ENCODE measurements around the gene ABCC9.

The ABCC9 gene

DNA sequence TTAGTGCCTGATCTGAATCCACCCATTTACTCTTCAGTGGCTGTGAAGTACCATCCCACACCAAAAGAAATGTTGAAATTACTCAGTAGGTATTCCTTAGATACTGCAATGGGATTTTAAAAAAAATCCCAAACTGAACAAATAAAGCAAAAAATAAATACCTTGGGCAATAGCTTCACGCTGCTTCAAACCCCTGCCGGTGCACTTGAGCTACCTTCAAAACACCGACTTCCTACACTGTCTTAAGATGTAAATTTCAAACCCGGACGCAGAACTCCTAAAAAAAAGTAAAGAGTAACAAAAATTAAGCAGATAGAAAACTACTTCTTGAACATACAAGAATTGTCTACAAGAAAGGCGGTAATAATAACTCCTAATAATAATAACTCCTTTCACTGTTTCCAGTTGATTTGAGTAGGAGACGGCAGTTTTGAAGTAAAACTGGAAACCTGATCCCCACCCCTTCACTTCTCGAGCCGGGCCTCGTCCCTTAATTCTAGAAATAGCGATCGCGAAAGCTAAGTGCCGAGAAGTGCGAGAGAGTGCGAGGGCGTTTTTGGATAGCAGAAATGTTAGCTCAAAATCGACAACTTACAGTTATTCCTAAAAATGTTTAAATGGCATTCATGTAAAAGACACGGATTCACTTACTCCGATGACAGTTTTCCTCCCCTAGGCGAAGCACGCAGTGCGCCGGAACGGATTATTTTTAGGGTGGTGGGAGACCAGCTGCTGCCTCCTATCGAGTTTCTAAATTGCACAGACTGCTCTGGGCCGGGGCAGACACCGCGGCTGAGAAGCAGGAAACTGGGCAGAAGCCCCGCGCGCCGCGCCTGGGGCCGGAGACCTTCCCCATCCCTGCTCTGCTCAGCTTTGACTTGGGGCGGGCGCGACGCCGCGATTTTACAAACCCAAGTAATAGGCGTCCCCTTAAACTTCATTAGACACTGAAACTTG, at the start of gene ABCC9:
ABCC9 (minus strand) TSS at position 878 of the 957 bp plus-strand sequence. CDS start 4,752 bp downstream, outside the sequence.
- DNase-seq, result no peak

DNA sequence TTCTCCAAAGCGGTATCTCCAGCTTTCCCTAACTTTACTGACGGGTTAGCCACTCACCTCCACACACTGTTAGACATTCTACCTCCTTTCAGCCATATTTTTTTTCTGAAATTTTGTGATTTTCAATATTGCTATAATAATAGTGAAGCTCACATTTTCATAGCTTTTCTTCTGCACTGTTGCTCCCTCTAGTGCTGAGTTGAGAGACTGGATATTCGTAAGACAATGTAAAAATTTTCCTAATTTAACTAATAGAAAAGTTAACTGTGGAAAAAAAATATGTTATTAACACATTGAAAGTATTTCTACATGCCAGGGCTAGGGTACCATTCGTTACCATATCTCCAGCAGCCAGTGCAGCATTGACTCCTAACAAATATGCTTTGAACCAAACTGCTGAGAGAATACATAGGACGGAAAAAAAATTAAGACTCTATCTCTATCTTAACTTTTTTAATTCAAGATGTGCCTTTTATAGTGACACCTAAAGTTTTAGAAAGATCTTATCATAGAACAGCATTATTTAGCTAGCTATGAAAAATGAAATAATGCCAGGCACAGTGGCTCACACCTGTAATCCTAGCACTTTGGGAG, 48.7 kb upstream of the ABCC9 start:
- no peak for DNase-seq

- no peak for DNase-seq
Observed at GRCh38 chr12:21988619-21989018, 47.4 kb upstream of the ABCC9 start.

DNA sequence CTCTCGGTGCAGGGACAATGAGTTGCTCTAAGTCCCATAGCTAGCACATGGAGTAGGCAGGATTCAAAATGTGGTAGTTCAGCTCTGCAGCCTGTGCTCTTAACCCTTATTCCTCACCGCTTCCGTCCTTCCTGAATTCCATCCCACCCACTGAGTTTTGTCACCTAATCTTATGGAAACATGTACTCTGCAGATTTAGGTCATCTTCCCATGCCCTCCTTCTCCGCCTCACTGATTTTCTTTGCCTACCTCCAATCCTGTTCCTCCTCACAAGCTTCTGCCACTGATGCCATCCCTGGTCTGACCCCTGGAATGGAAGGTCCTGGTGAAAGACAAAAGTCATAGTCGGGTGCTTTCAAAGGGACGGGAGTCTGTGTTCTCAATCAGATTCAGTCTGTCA, 46.5 kb upstream of the ABCC9 start:
- no peak for DNase-seq

DNA sequence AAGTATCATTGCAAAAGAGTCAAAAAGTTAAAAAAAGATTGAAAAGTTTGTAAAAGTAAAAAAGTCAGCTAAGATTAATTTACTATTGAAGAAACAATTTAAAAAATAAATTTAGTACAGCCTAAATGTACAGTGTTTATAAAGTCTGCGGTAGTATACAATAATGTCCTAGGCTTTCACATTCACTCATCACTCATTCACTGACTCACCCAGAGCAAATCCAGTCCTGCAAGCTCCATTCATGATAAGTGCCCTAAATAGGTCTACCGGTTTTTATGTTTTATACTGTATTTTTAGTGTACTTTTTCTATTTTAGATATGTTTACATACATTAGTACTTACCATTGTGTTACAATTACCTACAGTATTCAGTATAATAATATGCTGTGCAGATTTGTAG, 43.9 kb upstream of the ABCC9 start:
- DNase-seq, result no peak

DNA sequence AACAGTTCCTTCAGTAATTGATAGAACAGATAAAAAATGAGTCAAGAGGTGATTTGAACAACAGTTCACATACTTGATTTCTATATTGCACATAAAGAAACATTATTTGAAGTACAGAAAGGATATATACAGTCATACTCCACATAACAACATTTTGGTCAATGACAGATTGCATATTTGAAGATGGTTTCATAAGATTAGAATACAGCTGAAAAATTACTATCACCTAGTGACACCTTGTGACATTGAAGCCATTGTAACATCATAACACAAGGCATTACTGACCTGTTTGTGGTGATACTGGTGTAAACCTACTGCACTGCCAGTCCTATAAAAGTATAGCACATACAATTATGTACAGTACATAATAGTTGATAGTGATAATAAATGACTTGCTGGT, 43.1 kb upstream of the ABCC9 start:
- DNase-seq, result no peak

DNA sequence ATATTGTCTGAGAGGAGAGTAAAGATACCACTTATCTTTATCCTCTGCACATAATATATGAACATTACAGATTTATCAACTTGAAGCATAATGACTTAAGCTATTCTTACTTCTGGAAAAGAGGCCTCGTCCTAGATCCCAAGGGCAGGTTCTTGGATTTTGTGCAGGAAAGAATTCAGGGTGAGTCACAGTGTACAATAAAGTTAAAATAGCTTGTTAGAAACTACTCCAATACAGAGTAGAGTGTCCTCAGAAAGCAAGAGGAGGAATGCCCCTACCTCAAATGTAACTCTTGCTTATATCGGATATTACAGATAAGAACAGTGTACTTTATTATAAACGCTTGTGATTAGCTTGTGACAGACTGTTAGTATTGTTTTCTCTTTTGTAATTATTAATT, 41.9 kb upstream of the ABCC9 start:
- DNase-seq, result no peak

DNA sequence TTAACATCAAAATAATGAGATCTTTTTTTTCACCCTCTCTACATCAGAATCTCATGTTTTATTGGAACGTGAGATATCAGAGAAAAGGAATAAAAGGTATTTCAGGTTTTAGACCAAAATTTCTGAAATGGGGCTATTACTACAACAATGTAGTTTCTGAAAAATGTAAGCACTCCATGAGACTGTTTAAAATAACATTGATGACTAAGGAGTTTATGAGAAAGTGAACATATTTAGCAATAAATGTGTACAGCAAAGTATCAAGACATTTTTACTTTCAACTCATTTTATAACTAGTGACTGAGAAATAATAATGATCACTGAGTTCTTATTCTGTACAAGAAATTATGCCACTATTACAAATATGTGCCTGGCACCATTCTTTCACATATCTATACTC, 39.3 kb upstream of the ABCC9 start:
- no peak for DNase-seq

DNA sequence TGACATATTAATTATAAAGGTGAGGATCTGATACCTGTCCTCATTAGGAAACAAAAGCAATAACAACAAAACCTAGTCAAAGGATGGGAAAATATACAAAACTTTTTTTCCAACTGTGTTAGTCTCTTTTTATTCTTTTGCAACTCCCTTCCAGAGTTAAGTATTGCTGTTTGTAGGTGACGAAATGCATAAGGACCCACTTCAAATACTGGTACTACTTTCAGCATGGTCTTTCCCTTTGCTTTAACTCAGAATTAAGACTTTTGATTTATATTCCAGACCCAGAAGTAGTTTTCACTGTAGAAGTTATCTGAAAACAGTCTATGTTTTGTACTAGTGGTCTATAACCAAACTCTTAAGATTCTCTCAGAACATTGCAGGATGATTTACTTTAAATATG, 34.1 kb upstream of the ABCC9 start:
- no peak for DNase-seq

DNA sequence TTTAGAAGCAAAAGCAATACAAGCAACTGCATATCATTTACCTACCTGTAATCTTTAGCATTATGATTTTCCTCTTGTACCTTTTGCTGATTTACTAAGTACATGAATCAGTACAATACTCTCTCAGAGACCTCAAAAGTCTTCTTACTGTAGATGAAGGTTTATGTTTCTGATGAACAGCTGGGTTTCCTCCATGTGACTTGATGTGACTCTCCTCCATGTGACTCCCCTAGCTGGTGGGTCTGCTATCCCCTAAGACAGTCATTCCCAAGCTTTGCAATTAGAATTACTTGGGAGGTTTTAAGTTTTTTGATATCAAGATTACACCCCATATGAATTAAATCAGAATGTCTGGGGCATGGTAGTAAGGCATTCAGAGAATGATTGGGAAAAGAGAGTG, 32.0 kb upstream of the ABCC9 start:
- DNase-seq, result no peak

GRCh38 chr12:21972055-21972454, 30.8 kb upstream of the ABCC9 start:
- no peak for DNase-seq

GRCh38 chr12:21971344-21971743, 30.1 kb upstream of the ABCC9 start:
- DNase-seq, result no peak

- no peak for DNase-seq
Observed at GRCh38 chr12:21962821-21963220, 21.6 kb upstream of the ABCC9 start.

GRCh38 chr12:21962236-21962635, 21.0 kb upstream of the ABCC9 start:
- DNase-seq, result no peak

DNA sequence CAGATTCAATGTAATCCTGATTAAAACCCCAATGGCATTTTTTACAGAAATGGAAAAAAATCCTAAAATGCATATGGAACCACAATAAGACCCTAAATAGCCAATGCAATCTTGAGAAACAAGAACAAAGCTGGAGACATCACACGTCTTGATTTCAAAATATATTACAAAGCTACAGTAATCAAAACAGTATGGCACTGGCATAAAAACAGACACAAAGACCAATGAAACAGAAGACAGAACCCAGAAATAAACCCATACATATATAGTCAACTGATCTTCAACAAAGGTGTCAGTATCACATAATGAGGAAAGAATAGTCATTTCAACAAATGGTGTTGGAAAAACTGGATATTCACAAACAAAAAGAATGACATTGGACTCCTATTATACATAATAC, 9.4 kb upstream of the ABCC9 start:
- DNase-seq, result no peak

DNA sequence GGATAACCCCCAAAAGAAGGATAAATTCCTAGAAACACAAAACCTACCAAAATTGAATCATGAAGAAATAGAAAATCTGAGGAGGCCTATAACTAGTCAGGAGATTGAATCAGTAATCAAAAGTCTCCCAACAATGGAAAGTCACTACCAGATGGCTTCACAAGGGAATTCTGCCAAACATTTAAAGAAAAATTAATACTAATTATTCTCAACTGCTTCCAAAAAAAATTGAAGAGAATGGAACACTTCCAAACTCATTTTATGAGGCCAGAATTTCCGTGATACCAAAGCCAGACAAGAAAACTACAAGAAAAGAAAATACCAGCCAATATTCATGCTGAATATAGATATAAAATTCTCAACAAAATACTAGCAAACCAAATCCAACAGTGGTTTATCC, 7.8 kb upstream of the ABCC9 start:
- no peak for DNase-seq

GRCh38 chr12:21946983-21947382, 5.8 kb upstream of the ABCC9 start:
- DNase-seq, result no peak

DNA sequence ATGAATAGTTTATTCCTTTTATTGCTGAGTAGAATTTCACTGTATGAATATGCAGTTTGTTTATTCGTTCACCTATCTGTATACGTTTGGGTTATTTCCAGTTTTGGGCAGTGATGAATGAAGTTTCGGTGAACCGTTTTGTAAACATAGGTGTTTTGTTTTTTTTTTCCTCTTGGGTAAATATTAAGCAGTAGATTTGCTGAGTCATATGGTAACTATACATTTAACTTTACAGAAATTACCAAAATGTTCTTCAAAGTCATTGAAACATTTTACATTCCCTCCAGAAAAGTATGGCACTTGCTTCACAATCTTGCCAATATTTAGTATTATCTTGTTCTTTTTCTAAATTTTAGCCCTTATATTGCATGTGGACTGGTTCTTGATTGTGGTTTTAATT, 3.8 kb upstream of the ABCC9 start:
- no peak for DNase-seq

GRCh38 chr12:21942377-21942703, 1.1 kb upstream of the ABCC9 start:
- DNase-seq, result no peak

DNA sequence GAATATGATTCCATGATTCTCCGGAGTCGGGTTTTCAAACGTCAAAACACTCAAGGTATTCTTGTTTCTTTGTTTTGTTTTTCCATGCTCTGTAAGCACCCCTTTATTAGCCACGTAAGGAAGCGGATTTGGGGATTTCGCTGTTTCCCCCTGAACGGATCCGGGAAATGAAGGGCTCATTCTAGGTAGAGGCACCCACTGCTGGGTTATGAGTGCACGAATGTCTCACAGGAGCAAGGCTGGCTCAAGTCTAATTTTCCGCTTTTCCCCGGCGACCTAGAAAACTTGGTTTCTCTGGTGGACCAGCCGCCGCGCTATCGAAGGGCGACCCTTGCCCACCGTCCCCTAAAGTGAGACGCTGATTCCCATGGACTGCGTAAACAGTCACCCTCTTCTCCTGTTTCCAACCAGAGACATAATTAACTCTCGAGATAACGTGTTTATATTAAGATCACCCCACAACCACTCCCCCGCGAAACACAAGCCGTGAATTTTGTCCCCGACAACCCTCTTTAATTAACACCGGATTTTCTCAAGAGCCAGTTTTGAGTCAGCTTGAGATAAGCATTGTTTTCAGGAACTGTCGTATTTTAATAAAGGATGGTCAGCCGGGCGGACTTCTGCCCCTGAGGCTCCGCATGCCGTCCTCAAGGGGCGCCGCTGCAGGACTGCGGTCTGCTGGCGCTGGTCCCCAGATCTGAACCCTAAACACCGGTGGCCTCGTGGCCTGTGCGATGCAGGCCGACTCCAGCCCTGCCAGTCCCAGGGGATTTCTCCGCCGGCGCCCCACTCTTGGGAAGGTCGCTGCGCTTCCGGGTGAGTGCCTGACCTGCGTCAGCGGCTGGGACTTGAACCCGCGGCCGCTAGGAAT, 515 bp upstream of the ABCC9 start:
- no peak for DNase-seq

DNA sequence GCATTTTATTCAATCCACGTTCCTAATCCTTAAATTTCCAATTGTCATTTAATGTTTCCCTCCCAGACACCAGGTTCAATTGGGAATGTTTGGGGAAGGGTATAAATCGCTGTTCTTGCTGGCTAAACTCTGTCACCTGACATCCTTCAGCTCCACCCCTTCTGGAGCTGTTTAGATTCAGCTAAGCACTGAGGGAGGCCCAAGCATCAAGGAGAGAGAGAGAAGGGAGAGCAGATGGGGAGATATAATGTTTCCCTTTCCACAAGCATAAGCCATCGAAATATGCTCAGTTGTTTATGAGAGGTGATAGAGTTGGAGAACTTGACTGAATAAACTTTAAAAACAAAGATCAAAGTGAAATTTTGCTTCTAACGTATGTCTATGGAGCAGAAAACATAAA, 1.8 kb downstream of the ABCC9 start:
- DNase-seq, result no peak

DNA sequence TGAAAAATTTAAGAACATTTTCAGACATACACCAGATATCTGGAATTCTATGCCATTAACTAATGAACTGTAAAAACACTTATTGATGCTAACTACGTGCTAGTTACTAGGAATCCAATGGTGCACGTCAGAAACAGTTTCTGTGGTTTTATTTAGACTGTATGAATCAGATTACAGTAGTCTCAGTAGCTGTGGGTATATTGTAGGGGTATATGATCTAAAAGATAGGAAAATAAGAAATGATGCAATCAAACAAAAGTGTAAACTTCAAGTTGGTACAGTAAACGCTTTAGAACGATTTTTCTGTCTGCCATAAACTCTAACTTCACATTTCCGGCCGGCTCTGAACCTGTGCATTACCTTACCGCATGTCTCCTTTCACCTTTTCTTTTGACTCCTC, 2.3 kb downstream of the ABCC9 start:
- DNase-seq, result no peak

DNA sequence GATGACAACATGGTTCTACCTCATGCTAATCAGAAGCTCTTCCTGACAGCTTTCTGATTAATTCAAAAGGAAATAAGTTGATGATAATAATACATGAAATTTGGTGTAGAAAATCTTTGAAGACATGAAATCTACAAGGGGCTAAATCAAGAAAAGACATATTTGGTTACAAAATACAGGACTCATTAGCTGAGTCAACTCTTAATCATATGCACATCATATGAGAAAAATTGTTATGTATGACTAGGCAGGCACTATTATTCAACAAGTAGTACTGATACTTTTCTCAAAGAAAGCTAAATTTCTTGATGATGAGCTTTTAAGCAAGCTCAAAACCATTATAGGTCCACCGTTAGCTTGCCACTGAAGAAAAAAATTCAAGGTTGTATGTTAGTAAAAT, 7.1 kb downstream of the ABCC9 start:
- no peak for DNase-seq

GRCh38 chr12:21933656-21934055, 7.6 kb downstream of the ABCC9 start:
- DNase-seq, result no peak
